OCI-LY3 (cell line): ENCODE measurements around the gene SNRNP25.

ENCODE experiments used
- H2AFZ ChIP-seq: fragments of 200-600, 300-600 bp; shearing (Covaris generic); 2 replicates; pipeline ENCODE4 v1.6.0; 2014; ENCODE audit warnings: antibody characterized with exemption, low read depth, low read length
- H3K27ac ChIP-seq: fragments of 200-600, 300-600 bp; sonication (generic); 2 replicates; pipeline ENCODE4 v1.5.1; 2014; ENCODE audit warnings: mild to moderate bottlenecking, low read length, moderate library complexity, mixed read lengths
- H3K27me3 ChIP-seq: fragments of 200-600, 300-600 bp; sonication (generic); 2 replicates; pipeline ENCODE4 v1.6.1; 2014; ENCODE audit warnings: low read depth, low read length, mixed read lengths
- H3K36me3 ChIP-seq: fragments of 200-600, 300-600 bp; sonication (generic); replicated peaks from 2 replicates; pipeline ENCODE3; 2014; ENCODE audit warnings: low read depth, low read length, mixed read lengths
- H3K4me1 ChIP-seq: fragments of 300-600, 200-600 bp; sonication (generic); 2 replicates; pipeline ENCODE4 v1.6.1; 2014; ENCODE audit warnings: low read length, mixed read lengths
- H3K4me2 ChIP-seq: fragments of 200-600, 300-600 bp; sonication (generic); 2 replicates; pipeline ENCODE4 v1.6.1; 2014; ENCODE audit warnings: low read length, mixed read lengths
- H3K4me3 ChIP-seq: fragments of 300-600, 200-600 bp; sonication (generic); 2 replicates; pipeline ENCODE4 v1.5.1; 2014; ENCODE audit warnings: antibody characterized with exemption, mild to moderate bottlenecking, low read length, moderate library complexity
- H3K79me2 ChIP-seq: fragments of 300-600, 200-600 bp; shearing (Covaris generic); 2 replicates; pipeline ENCODE4 v1.6.1; 2014; ENCODE audit warnings: mild to moderate bottlenecking, low read length, mixed read lengths
- H3K9ac ChIP-seq: fragments of 300-600, 200-600 bp; shearing (Covaris generic); 2 replicates; pipeline ENCODE4 v1.6.0; 2014; ENCODE audit warnings: mild to moderate bottlenecking, low read length, moderate library complexity
- H3K9me3 ChIP-seq: fragments of 200-600, 300-600 bp; shearing (Covaris generic); 2 replicates; pipeline ENCODE4 v1.6.1; 2014; ENCODE audit warnings: low read length, mixed read lengths; ENCODE audit not compliant: insufficient read depth
- H4K20me1 ChIP-seq: fragments of 200-600, 300-600 bp; sonication (generic); 2 replicates; pipeline ENCODE4 v1.6.1; 2016; ENCODE audit warnings: low read length, mixed read lengths; ENCODE audit not compliant: insufficient read depth
- EZH2phosphoT487 ChIP-seq: fragments of 200-600 bp; shearing (Covaris generic); IDR thresholded peaks from 2 replicates; pipeline ENCODE4 v1.6.1; 2018; ENCODE audit warnings: antibody characterized with exemption, mixed run types, low read depth
- TF ChIP-seq, protein P1 (sequence below): fragments of 200-600, 300-600 bp; sonication (generic); IDR thresholded peaks from 2 replicates; pipeline ENCODE4 v1.5.1; 2014; ENCODE audit warnings: antibody characterized with exemption, low read length, low read depth

Gene SNRNP25

GRCh38 chr16:76535-77272, 23.1 kb downstream of the SNRNP25 start:
- Histone ChIP-seq H3K4me2 (peak overlapping the region; percentile 85), H3K4me3 (peak overlapping the region; percentile 92), H3K36me3 (peaks cover 17% of the 10 kb centered on the region), H3K27ac (peak overlapping the region; percentile 63), H3K27me3 (peaks cover 17% of the 10 kb centered on the region), H3K79me2 (peaks cover 15% of the 10 kb centered on the region), H3K4me1 (peaks cover 25% of the 10 kb centered on the region), H3K9ac (peak overlapping the region; percentile 83), H4K20me1 (no peaks in the 10 kb centered on the region), H2AFZ (no peak overlapping the region), H3K9me3 (no peaks in the 10 kb centered on the region)
- TF ChIP-seq, protein P1, sequence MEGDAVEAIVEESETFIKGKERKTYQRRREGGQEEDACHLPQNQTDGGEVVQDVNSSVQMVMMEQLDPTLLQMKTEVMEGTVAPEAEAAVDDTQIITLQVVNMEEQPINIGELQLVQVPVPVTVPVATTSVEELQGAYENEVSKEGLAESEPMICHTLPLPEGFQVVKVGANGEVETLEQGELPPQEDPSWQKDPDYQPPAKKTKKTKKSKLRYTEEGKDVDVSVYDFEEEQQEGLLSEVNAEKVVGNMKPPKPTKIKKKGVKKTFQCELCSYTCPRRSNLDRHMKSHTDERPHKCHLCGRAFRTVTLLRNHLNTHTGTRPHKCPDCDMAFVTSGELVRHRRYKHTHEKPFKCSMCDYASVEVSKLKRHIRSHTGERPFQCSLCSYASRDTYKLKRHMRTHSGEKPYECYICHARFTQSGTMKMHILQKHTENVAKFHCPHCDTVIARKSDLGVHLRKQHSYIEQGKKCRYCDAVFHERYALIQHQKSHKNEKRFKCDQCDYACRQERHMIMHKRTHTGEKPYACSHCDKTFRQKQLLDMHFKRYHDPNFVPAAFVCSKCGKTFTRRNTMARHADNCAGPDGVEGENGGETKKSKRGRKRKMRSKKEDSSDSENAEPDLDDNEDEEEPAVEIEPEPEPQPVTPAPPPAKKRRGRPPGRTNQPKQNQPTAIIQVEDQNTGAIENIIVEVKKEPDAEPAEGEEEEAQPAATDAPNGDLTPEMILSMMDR, result no peak
- no peak for TF ChIP-seq EZH2phosphoT487

GRCh38 chr16:77273-77806, 23.7 kb downstream of the SNRNP25 start:
- H3K9me3 ChIP-seq, result no peaks in the 10 kb centered on the region
- H3K27me3 ChIP-seq, result peaks cover 13% of the 10 kb centered on the region
- H3K4me3 ChIP-seq, result peak overlapping the region; percentile 92
- H3K79me2 ChIP-seq, result peaks cover 15% of the 10 kb centered on the region
- H3K4me2 ChIP-seq, result peak overlapping the region; percentile 85
- H3K27ac ChIP-seq, result peak overlapping the region; percentile 63
- H3K4me1 ChIP-seq, result peaks cover 25% of the 10 kb centered on the region
- no peaks in the 10 kb centered on the region for H4K20me1 ChIP-seq
- TF ChIP-seq, protein P1, result 0 out of 2 replicates have a peak, but pooled peaks have one; percentile 5
- no peak for TF ChIP-seq EZH2phosphoT487
- peak overlapping the region; percentile 83 for H3K9ac ChIP-seq
- H2AFZ ChIP-seq, result peak overlapping the region; percentile 1; the same call in 1 of the 2 replicates
- H3K36me3 ChIP-seq, result peaks cover 17% of the 10 kb centered on the region

- Histone ChIP-seq H3K36me3 (peaks cover 21% of the 10 kb centered on the region), H3K27ac (peak within 1 kb of the TSS; percentile 63), H3K4me1 (peaks cover 21% of the 10 kb centered on the region), H3K4me2 (peak within 1 kb of the TSS; percentile 85), H3K27me3 (peaks cover 9% of the 10 kb centered on the region), H2AFZ (peak within 1 kb of the TSS; percentile 1; the same call in 1 of the 2 replicates), H3K79me2 (peaks cover 15% of the 10 kb centered on the region), H4K20me1 (no peaks in the 10 kb centered on the region), H3K9ac (peak within 1 kb of the TSS; percentile 83), H3K4me3 (peak within 1 kb of the TSS; percentile 92), H3K9me3 (no peaks in the 10 kb centered on the region)
- TF ChIP-seq, protein P1, result no peak
- no peak for TF ChIP-seq EZH2phosphoT487
Observed at GRCh38 chr16:77807-78443, 24.3 kb downstream of the SNRNP25 start, which contains the start of gene MPG. TSS of gene MPG (plus strand) at chr16:78225. CDS start at chr16:78310, 85 bp downstream.
